Sigmoid colon (tissue), 4 donors: ENCODE data around the gene ELMO1.

Experiments
- CTCF ChIP-seq, 4 experiments: fragments of 450-650 bp in 3 of 4; fragments of 200-600 bp in 1 of 4; IDR thresholded peaks; one replicate each; pipeline ENCODE4 v1.5.1; 2016 to 2019; ENCODE audit warnings: antibody characterized with exemption in 4 of 4, mild to moderate bottlenecking in 3 of 4, moderate library complexity in 2 of 4
- POLR2A ChIP-seq, 2 donors: fragments of 450-650 bp; IDR thresholded peaks; one replicate each; pipeline ENCODE4 v1.6.1; 2016; ENCODE audit warnings: antibody characterized with exemption in 2 of 2, mild to moderate bottlenecking in 2 of 2, moderate library complexity in 2 of 2
- POLR2AphosphoS5 ChIP-seq, 4 donors: sonication (generic); formaldehyde crosslinking; IDR thresholded peaks; one replicate each; pipeline ENCODE4 v1.6.1; 2017; ENCODE audit warnings: antibody characterized with exemption in 4 of 4

GRCh38 chr7:36871355-36871738, 577.3 kb downstream of the ELMO1 start:
- TF ChIP-seq CTCF (IDR thresholded peaks at IDR 0.05) (no peak), POLR2A (IDR thresholded peaks at IDR 0.05) (no peak), POLR2AphosphoS5 (IDR thresholded peaks at IDR 0.05) (no peak)
